PC-3 (cell line): ENCODE data around the gene AKNA.

Source experiments
- CTCF ChIP-seq: fragments of 300-600 bp; sonication (generic); conservative IDR thresholded peaks from 2 replicates; pipeline ENCODE4 v1.5.1; 2017; ENCODE audit warnings: antibody characterized with exemption, low read depth, mild to moderate bottlenecking, low read length
- EZH2 ChIP-seq: fragments of 300-600 bp; sonication (generic); IDR thresholded peaks from one replicate; pipeline ENCODE4 v1.6.1; 2017; ENCODE audit warnings: antibody characterized with exemption, mild to moderate bottlenecking, low read length; ENCODE audit not compliant: unreplicated experiment
- EZH2phosphoT487 ChIP-seq: fragments of 300-600 bp; sonication (generic); IDR thresholded peaks from 2 replicates; pipeline ENCODE4 v1.6.1; 2018; ENCODE audit warnings: mild to moderate bottlenecking, antibody characterized with exemption, low read length, borderline replicate concordance

- TF ChIP-seq CTCF (no peak), EZH2phosphoT487 (no peak), EZH2 (no peak)
These were observed 7.5 kb upstream of the AKNA start for GRCh38 chr9:114395334-114395617.
